ENCODE measurements around the gene SLC6A15. TPM values are rescaled to one million over a fixed set of nuclear protein-coding genes. Genes with fewer than 3 reads are reported as not detected.

Gene SLC6A15
- 0.57 and 1.1 TPM in 2 replicates for total RNA-seq
- long read RNA-seq, partial matches to known transcripts = 1 of 1 reads
- long read RNA-seq, other reads (novel, unspliced or antisense) = 0 of 1 reads

- Mint-ChIP-seq H3K27me3 (peaks cover 68% of the 10 kb centered on the region), H3K4me1 (ENCODE audit: low read depth) (peaks cover 10% of the 10 kb centered on the region), H3K36me3 (ENCODE audit: insufficient read depth) (no peaks in the 10 kb centered on the region), H3K27ac (peak within 1 kb of the TSS; percentile 78), H3K4me3 (ENCODE audit: low read depth) (peak within 1 kb of the TSS; percentile 73), H3K9me3 (ENCODE audit: low read depth) (no peaks in the 10 kb centered on the region)
- peak; percentile 61 for DNase-seq (ENCODE audit: low spot score, unreplicated experiment)
- peak; percentile 69 for TF ChIP-seq CTCF (IDR thresholded peaks at IDR 0.05; ENCODE audit: unreplicated experiment)
Measured at GRCh38 chr12:84912198-84913128, at the start of gene SLC6A15. Gene SLC6A15 (minus strand): TSS chr12:84912799. CDS start chr12:84892120, 20,679 bp downstream.

DNA sequence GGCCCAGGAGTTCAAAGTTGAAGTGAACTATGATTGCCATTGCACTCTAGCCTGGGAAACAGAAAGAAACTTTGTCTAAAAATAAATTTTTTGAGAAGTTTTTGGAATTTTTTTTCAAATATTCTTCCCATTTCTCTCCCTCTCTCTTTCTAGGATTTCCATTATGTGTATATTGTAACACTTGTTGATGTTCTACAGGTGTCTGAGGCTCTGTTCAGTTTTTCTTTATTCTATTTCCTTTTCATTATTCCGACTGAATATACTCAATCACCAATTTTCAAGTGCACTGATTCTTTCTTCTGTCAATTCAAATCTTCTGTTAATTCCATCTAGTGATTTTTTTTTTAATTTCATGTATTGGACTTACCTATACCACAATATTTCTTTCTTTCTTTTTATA is 48.3 kb upstream of the SLC6A15 start:
- DNase-seq (ENCODE audit: low spot score, unreplicated experiment) = no peak
- no peak overlapping the region for H3K4me3 Mint-ChIP-seq (ENCODE audit: low read depth)
- H3K9me3 Mint-ChIP-seq (ENCODE audit: low read depth) = no peaks in the 10 kb centered on the region
- no peaks in the 10 kb centered on the region for H3K27me3 Mint-ChIP-seq
- no peak for TF ChIP-seq CTCF (IDR thresholded peaks at IDR 0.05; ENCODE audit: unreplicated experiment)
- no peaks in the 10 kb centered on the region for H3K4me1 Mint-ChIP-seq (ENCODE audit: low read depth)
- no peaks in the 10 kb centered on the region for H3K36me3 Mint-ChIP-seq (ENCODE audit: insufficient read depth)
- H3K27ac Mint-ChIP-seq = no peak overlapping the region

- no peak for DNase-seq (ENCODE audit: low spot score, unreplicated experiment)
- no peaks in the 10 kb centered on the region for H3K9me3 Mint-ChIP-seq (ENCODE audit: low read depth)
- H3K36me3 Mint-ChIP-seq (ENCODE audit: insufficient read depth) = no peaks in the 10 kb centered on the region
- no peak overlapping the region for H3K4me3 Mint-ChIP-seq (ENCODE audit: low read depth)
- no peak for TF ChIP-seq CTCF (IDR thresholded peaks at IDR 0.05; ENCODE audit: unreplicated experiment)
- H3K27ac Mint-ChIP-seq = no peak overlapping the region
- peaks cover 5% of the 10 kb centered on the region for H3K27me3 Mint-ChIP-seq
- no peaks in the 10 kb centered on the region for H3K4me1 Mint-ChIP-seq (ENCODE audit: low read depth)
Measured at GRCh38 chr12:84955298-84955697, 42.7 kb upstream of the SLC6A15 start.

- H3K36me3 Mint-ChIP-seq (ENCODE audit: insufficient read depth) = no peaks in the 10 kb centered on the region
- H3K27ac Mint-ChIP-seq = no peak overlapping the region
- DNase-seq (ENCODE audit: low spot score, unreplicated experiment) = no peak
Measured at GRCh38 chr12:84954415-84954814, 41.8 kb upstream of the SLC6A15 start.

More at GRCh38 chr12:84954415-84954814, 41.8 kb upstream of the SLC6A15 start:
- Mint-ChIP-seq H3K9me3 (ENCODE audit: low read depth) (no peaks in the 10 kb centered on the region), H3K27me3 (peaks cover 5% of the 10 kb centered on the region), H3K4me1 (ENCODE audit: low read depth) (no peaks in the 10 kb centered on the region), H3K4me3 (ENCODE audit: low read depth) (no peak overlapping the region)
- TF ChIP-seq CTCF (IDR thresholded peaks at IDR 0.05; ENCODE audit: unreplicated experiment) = no peak
